CD4-positive, alpha-beta T cell treated with Interleukin-6 at 100 ng/mL for 8 hours (primary cell): Measurements from ENCODE around the gene CCDC71L.

Source experiments
- DNase-seq: peaks from one replicate; pipeline ENCODE4 v3.0.0-alpha.2; 2020; ENCODE audit warnings: mixed read lengths, low spot score

The CCDC71L gene

GRCh38 chr7:106659166-106659962 lies 1.6 kb downstream of the CCDC71L start:
- DNase-seq = no peak

- no peak for DNase-seq
Observed at GRCh38 chr7:106658316-106659165, 2.4 kb downstream of the CCDC71L start.

- DNase-seq = no peak
Observed at GRCh38 chr7:106657085-106657991, 3.6 kb downstream of the CCDC71L start.

GRCh38 chr7:106655703-106656498 lies 5.1 kb downstream of the CCDC71L start:
- no peak for DNase-seq

GRCh38 chr7:106653488-106653887 lies 7.5 kb downstream of the CCDC71L start:
- DNase-seq = no peak

GRCh38 chr7:106652909-106653308 lies 8.0 kb downstream of the CCDC71L start:
- no peak for DNase-seq

GRCh38 chr7:106652092-106652491 lies 8.9 kb downstream of the CCDC71L start:
- no peak for DNase-seq

- no peak for DNase-seq
Observed at GRCh38 chr7:106646256-106646655, 14.7 kb downstream of the CCDC71L start.

- no peak for DNase-seq
Observed at GRCh38 chr7:106644999-106645398, 16.0 kb downstream of the CCDC71L start.

GRCh38 chr7:106643216-106644000 lies 17.6 kb downstream of the CCDC71L start:
- no peak for DNase-seq

- no peak for DNase-seq
Observed at GRCh38 chr7:106641416-106641815, 19.5 kb downstream of the CCDC71L start.

- DNase-seq = no peak
Observed at GRCh38 chr7:106640368-106641141, 20.4 kb downstream of the CCDC71L start.

GRCh38 chr7:106639476-106640334 lies 21.3 kb downstream of the CCDC71L start:
- DNase-seq = no peak

GRCh38 chr7:106635411-106635810 lies 25.5 kb downstream of the CCDC71L start:
- DNase-seq = no peak

- DNase-seq = no peak
Observed at GRCh38 chr7:106634958-106635357, 26.0 kb downstream of the CCDC71L start.

GRCh38 chr7:106630648-106631047 lies 30.3 kb downstream of the CCDC71L start:
- no peak for DNase-seq

- DNase-seq = no peak
Observed at GRCh38 chr7:106629516-106629915, 31.4 kb downstream of the CCDC71L start.

- DNase-seq = no peak
Observed at GRCh38 chr7:106626376-106627164, 34.4 kb downstream of the CCDC71L start.
